ENCODE measurements around the gene KRTAP5-3.

DNA sequence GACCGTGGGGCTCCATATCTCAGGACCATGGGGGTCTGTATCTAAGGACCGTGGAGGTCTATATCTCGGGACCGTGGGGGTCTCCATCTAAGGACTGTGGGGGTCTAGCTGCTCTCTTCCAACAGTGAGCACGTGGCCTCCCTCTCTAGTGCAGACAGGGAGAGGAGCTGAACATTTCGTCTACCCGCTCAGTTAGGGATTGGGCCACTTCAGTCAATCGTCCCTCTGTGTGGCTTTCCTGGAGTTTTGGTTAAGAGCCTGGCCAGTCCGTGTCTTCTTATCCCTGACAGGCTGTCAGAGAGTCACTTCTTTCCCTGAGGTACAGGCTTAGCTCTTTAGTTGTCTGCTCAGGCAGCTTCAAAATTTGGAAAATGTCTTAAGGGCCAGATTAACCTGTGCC lies 26.3 kb downstream of the KRTAP5-3 start:
- no peak for TF ChIP-seq CTCF (IDR thresholded peaks at IDR 0.05; ENCODE audit: extremely low read depth in 1 of 2, insufficient read depth in 1 of 2, low read depth in 1 of 2, low read length in 2 of 2)
- TF ChIP-seq POLR2A (IDR thresholded peaks at IDR 0.05; ENCODE audit: low read depth, low read length) = no peak
- TF ChIP-seq EZH2 (IDR thresholded peaks at IDR 0.05; ENCODE audit: borderline replicate concordance, low read depth, low read length, severe bottlenecking) = no peak
- TF ChIP-seq POLR2AphosphoS5 (IDR thresholded peaks at IDR 0.05; ENCODE audit: insufficient read depth, low read depth, low read length) = no peak
